ENCODE data around the gene IP6K3.

DNA sequence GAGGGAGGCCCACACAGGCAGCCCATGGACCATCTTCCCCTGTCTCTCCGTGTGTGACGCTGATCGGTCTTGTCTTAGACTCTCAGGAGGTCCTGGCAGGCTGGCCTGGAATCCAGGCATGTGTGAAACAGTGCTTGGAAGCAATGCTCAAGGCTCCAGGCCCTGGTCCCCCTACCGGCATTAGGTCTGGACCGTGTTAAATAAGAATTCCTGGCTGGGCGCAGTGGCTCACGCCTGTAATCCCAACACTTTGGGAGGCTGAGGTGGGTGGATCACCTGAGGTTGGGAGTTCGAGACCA, 13.0 kb downstream of the IP6K3 start:
- TF ChIP-seq POLR2A (IDR thresholded peaks at IDR 0.05) = no peak
- TF ChIP-seq EP300 (IDR thresholded peaks at IDR 0.05) = no peak
- TF ChIP-seq, protein P1, sequence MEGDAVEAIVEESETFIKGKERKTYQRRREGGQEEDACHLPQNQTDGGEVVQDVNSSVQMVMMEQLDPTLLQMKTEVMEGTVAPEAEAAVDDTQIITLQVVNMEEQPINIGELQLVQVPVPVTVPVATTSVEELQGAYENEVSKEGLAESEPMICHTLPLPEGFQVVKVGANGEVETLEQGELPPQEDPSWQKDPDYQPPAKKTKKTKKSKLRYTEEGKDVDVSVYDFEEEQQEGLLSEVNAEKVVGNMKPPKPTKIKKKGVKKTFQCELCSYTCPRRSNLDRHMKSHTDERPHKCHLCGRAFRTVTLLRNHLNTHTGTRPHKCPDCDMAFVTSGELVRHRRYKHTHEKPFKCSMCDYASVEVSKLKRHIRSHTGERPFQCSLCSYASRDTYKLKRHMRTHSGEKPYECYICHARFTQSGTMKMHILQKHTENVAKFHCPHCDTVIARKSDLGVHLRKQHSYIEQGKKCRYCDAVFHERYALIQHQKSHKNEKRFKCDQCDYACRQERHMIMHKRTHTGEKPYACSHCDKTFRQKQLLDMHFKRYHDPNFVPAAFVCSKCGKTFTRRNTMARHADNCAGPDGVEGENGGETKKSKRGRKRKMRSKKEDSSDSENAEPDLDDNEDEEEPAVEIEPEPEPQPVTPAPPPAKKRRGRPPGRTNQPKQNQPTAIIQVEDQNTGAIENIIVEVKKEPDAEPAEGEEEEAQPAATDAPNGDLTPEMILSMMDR (IDR thresholded peaks at IDR 0.05) = no peak
